Measurements from ENCODE around the gene ZNF582. TPM values are rescaled to one million over a fixed set of nuclear protein-coding genes. Genes with fewer than 3 reads are reported as not detected.

Gene ZNF582
- 4.2 and 5.1 TPM in 2 replicates for total RNA-seq
- long read RNA-seq, transcript ZNF582-202 (5 exons, 2,053 nt), result major isoform, 9 of 12 reads
- long read RNA-seq, partial matches to known transcripts, result 0 of 12 reads
- long read RNA-seq, other reads (novel, unspliced or antisense), result 3 of 12 reads

GRCh38 chr19:56393119-56394012 lies at the start of gene ZNF582:
Gene ZNF582 (minus strand): TSS chr19:56393534. CDS start chr19:56391752, 1,782 bp downstream.
- peaks cover 31% of the 10 kb centered on the region for H3K9me3 Mint-ChIP-seq
- peak; percentile 76 for DNase-seq (ENCODE audit: low read depth, low spot score)
- peaks cover 5% of the 10 kb centered on the region for H3K4me1 Mint-ChIP-seq
- peak within 1 kb of the TSS; percentile 98 for H3K27ac Mint-ChIP-seq (ENCODE audit: unreplicated experiment)
- H3K36me3 Mint-ChIP-seq (ENCODE audit: low read depth), result peaks cover 61% of the 10 kb centered on the region
- peak within 1 kb of the TSS; percentile 93 for H3K4me3 Mint-ChIP-seq
- no peaks in the 10 kb centered on the region for H3K27me3 Mint-ChIP-seq (ENCODE audit: low read depth)
- TF ChIP-seq CTCF (conservative IDR thresholded peaks at IDR 0.05), result peak; percentile 80

- H3K36me3 Mint-ChIP-seq (ENCODE audit: low read depth), result peaks cover 20% of the 10 kb centered on the region
- H3K4me3 Mint-ChIP-seq, result no peak overlapping the region
- DNase-seq (ENCODE audit: low read depth, low spot score), result no peak
- TF ChIP-seq CTCF (conservative IDR thresholded peaks at IDR 0.05), result no peak
- H3K4me1 Mint-ChIP-seq, result no peaks in the 10 kb centered on the region
- no peaks in the 10 kb centered on the region for H3K27me3 Mint-ChIP-seq (ENCODE audit: low read depth)
- H3K9me3 Mint-ChIP-seq, result peaks cover 24% of the 10 kb centered on the region
- H3K27ac Mint-ChIP-seq (ENCODE audit: unreplicated experiment), result no peak overlapping the region
These were observed 48.0 kb upstream of the ZNF582 start for GRCh38 chr19:56441206-56441792.

GRCh38 chr19:56423985-56424353 lies 30.6 kb upstream of the ZNF582 start:
- Mint-ChIP-seq H3K27me3 (ENCODE audit: low read depth) (peaks cover 2% of the 10 kb centered on the region), H3K27ac (ENCODE audit: unreplicated experiment) (no peak overlapping the region), H3K36me3 (ENCODE audit: low read depth) (peaks cover 67% of the 10 kb centered on the region), H3K4me3 (no peak overlapping the region), H3K4me1 (no peaks in the 10 kb centered on the region), H3K9me3 (peaks cover 44% of the 10 kb centered on the region)
- DNase-seq (ENCODE audit: low read depth, low spot score), result no peak
- no peak for TF ChIP-seq CTCF (conservative IDR thresholded peaks at IDR 0.05)

- DNase-seq (ENCODE audit: low read depth, low spot score), result no peak
- TF ChIP-seq CTCF (conservative IDR thresholded peaks at IDR 0.05), result no peak
- Mint-ChIP-seq H3K27me3 (ENCODE audit: low read depth) (peaks cover 2% of the 10 kb centered on the region), H3K4me1 (no peaks in the 10 kb centered on the region), H3K9me3 (peaks cover 47% of the 10 kb centered on the region), H3K36me3 (ENCODE audit: low read depth) (peaks cover 73% of the 10 kb centered on the region), H3K4me3 (no peak overlapping the region), H3K27ac (ENCODE audit: unreplicated experiment) (no peak overlapping the region)
These were observed 30.1 kb upstream of the ZNF582 start for GRCh38 chr19:56423276-56423984.

- peak overlapping the region; percentile 95 for H3K4me3 Mint-ChIP-seq
- H3K27me3 Mint-ChIP-seq (ENCODE audit: low read depth), result no peaks in the 10 kb centered on the region
- peaks cover 23% of the 10 kb centered on the region for H3K4me1 Mint-ChIP-seq
- H3K9me3 Mint-ChIP-seq, result peaks cover 48% of the 10 kb centered on the region
- no peak for TF ChIP-seq CTCF (conservative IDR thresholded peaks at IDR 0.05)
- DNase-seq (ENCODE audit: low read depth, low spot score), result no peak
- no peak overlapping the region for H3K27ac Mint-ChIP-seq (ENCODE audit: unreplicated experiment)
- H3K36me3 Mint-ChIP-seq (ENCODE audit: low read depth), result peaks cover 79% of the 10 kb centered on the region
These were observed 11.7 kb upstream of the ZNF582 start for GRCh38 chr19:56405062-56405461.

Data from neural crest cell (in vitro differentiated cells).